GM18870 (cell line): Measurements from ENCODE around the gene ORC5.
"Not testable (repeated sequence)": the region's sequence is repeated elsewhere in the genome, so short reads cannot be mapped to it uniquely, and the experiment has no call there.

Experiments used
- ATAC-seq: cut with Tn5 transposase; IDR thresholded peaks from one replicate; pipeline ENCODE4 v1.9.1; 2021; ENCODE audit warnings: moderate library complexity; ENCODE audit not compliant: unreplicated experiment

Gene ORC5

GRCh38 chr7:104207731-104208420 lies at the start of gene ORC5:
Gene ORC5 (minus strand): TSS chr7:104208013. CDS start chr7:104207904, 109 bp downstream.
- ATAC-seq, result peak; percentile 94

- ATAC-seq, result no peak
These were observed 47.8 kb upstream of the ORC5 start for GRCh38 chr7:104255616-104256015.

- no peak for ATAC-seq
These were observed 47.4 kb upstream of the ORC5 start for GRCh38 chr7:104255194-104255593.

GRCh38 chr7:104254696-104255095 lies 46.9 kb upstream of the ORC5 start:
- ATAC-seq, result no peak

GRCh38 chr7:104252409-104253134 lies 44.8 kb upstream of the ORC5 start:
- no peak for ATAC-seq

- ATAC-seq, result no peak
These were observed 34.8 kb upstream of the ORC5 start for GRCh38 chr7:104242638-104243037.

GRCh38 chr7:104241538-104242209 lies 33.9 kb upstream of the ORC5 start:
- ATAC-seq, result no peak

- ATAC-seq, result no peak
These were observed 33.3 kb upstream of the ORC5 start for GRCh38 chr7:104241135-104241534.

- ATAC-seq, result no peak
These were observed 32.6 kb upstream of the ORC5 start for GRCh38 chr7:104240401-104240800.

- ATAC-seq, result not testable (repeated sequence)
These were observed 27.2 kb upstream of the ORC5 start for GRCh38 chr7:104234990-104235389.

- ATAC-seq, result peak; percentile 81
These were observed 23.5 kb upstream of the ORC5 start for GRCh38 chr7:104231054-104232046.

GRCh38 chr7:104230606-104231005 lies 22.8 kb upstream of the ORC5 start:
- no peak for ATAC-seq

GRCh38 chr7:104228442-104228841 lies 20.6 kb upstream of the ORC5 start:
- no peak for ATAC-seq

GRCh38 chr7:104225451-104225850 lies 17.6 kb upstream of the ORC5 start:
- no peak for ATAC-seq

- no peak for ATAC-seq
These were observed 9.8 kb upstream of the ORC5 start for GRCh38 chr7:104217620-104218019.

- no peak for ATAC-seq
These were observed 1.2 kb upstream of the ORC5 start for GRCh38 chr7:104209063-104209462.

GRCh38 chr7:104208421-104208780 lies 588 bp upstream of the ORC5 start:
- ATAC-seq, result no peak

- peak; percentile 8 for ATAC-seq
These were observed 474 bp downstream of the ORC5 start for GRCh38 chr7:104207348-104207730.

GRCh38 chr7:104206841-104207240 lies 972 bp downstream of the ORC5 start:
- ATAC-seq, result no peak

GRCh38 chr7:104198673-104199278 lies 9.0 kb downstream of the ORC5 start:
- no peak for ATAC-seq
